ENCODE measurements around the gene RREB1.
A peak's percentile ranks its signal among the peaks of the same experiment; 100 is the strongest.

RREB1 gene

DNA sequence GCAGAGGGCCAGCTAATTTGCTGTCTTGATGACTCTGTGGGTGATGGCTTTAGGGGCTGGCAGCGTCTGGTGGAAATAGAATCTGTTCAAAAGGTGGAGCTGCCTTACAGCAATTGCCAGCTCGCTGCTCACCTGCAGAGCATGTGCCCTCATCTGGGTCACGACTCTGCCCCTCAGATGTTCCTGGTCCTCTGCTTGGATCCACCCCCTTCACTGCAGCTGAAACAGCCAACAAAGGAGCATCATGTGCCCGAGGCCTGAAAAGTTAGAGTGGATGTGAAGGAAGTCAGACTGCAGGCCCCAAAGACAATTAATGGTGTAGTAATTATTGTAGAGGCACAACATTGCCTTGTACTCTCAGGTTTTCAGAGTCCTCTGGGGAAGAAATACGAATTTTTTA lies 19.9 kb downstream of the RREB1 start:
- DNase-seq, result no peak

GRCh38 chr6:7129360-7129759 lies 21.6 kb downstream of the RREB1 start:
- DNase-seq, result no peak

DNA sequence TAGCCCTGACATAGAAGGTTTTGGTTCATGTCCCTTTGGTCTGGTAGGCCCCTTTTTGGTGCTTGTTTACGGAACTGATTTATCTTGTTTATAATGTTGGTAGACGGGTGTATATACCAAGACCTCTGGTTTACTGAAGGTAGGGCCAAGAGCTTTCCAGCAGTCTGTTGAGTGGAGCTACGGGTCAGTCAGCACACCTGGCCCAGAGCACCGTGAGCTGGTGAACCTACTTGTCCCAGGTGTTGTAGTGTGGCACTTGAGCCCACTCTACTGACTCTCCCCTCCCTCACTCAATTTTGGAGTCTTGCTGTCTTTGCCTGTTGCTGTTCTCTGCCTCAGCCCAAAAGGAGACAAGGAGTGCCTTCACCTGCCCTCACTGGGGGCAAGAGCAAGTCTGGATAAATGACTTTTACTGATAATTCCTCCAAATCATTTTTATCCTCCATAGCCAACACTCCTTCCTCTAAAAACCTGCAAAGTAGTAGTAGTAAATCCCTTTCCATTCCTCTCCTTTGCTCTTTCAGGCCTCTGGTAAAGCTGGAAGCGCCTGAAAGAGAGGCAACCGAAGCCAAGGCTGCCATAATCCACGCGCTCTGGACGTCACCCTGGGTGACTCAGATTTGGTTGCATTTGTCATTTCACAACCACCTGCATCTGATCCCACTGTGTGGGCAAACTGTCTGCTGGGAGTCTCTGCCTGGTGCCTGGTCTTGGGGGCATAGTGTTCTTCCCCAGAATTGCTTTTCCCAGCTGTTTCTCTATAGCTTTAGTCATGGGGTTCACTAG lies 22.2 kb downstream of the RREB1 start:
- DNase-seq, result no peak

- DNase-seq, result no peak
Measured at GRCh38 chr6:7131390-7131789, 23.6 kb downstream of the RREB1 start.

- DNase-seq, result no peak
Measured at GRCh38 chr6:7132398-7133035, 24.8 kb downstream of the RREB1 start.

GRCh38 chr6:7134999-7135745 lies 27.4 kb downstream of the RREB1 start:
- DNase-seq, result no peak

GRCh38 chr6:7135755-7136154 lies 28.0 kb downstream of the RREB1 start:
- no peak for DNase-seq

- DNase-seq, result no peak
Measured at GRCh38 chr6:7136859-7137334, 29.1 kb downstream of the RREB1 start.

- peak; percentile 56 for DNase-seq
Measured at GRCh38 chr6:7137335-7138045, 29.7 kb downstream of the RREB1 start.

DNA sequence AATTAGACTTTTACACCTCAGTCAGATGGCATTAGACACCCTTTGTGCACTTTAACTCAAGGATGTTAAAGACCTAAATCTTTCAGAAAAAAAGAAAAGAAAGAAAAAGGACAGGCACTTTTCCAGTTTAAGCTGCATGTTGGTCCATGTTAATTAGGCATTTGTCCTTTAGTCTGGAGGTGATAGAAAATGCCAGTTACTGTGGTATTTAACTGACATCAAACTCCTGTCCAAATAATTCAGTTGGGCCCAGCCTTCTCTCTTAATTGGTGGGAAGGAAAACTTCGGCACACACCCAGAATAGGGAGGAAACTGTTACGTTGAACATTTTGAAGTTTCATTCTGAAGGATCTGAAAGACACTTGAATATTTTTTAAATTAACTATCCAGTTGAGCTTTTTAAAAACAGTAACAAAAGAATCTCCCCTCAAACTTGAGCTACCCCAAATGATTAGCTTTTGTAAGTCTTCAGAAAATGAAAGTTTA lies 30.3 kb downstream of the RREB1 start:
- no peak for DNase-seq

DNA sequence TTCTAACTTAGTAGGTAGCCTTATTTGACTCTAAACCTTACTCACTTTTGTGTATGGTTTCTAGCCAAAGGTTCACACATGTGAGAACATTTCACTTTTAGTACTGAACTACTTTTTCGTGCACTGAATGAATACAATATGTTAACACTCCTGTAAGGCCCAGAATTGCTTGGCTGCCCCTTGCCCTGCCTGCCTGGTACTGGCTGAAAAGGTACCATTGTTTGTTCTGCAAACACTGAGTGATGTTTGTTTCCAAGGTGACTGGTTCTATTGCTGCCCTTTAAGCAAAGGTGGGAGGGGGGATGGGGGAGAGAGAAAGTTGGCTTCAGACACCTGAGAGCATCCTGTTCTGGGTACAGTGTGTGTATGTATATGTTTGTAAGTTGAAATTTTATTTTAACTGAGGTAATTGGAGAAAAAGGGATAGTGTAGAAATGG lies 31.2 kb downstream of the RREB1 start:
- DNase-seq, result no peak

DNA sequence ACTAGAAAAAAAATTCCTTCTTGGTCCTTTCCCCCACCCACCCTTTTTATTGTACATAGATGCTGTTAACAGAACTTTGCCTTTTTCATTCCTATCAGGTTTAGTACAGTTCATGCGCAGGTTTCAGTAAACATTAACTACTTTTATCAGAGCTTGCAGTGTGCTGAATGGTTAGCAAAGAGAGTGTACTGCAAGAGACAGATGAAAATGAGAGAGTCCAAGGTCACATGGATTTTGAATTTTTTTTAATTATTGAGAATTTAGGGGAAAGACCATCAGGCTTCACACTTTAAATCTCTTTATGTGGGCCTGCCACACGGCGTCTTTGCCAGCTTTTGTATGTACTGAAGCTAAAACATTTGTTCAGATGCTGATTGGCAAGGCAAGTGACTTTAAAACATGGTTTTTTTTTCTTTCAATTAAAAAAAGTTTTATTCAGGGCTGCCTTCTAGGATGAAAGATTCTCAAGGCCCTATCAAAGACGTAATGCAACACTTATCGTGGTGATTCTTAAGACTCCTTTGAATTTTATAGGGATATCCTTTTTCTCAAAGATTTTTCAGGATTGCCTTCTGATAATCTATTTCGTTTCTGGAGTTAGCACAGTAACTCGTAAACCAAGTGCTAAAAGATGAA lies 32.2 kb downstream of the RREB1 start:
- no peak for DNase-seq

DNA sequence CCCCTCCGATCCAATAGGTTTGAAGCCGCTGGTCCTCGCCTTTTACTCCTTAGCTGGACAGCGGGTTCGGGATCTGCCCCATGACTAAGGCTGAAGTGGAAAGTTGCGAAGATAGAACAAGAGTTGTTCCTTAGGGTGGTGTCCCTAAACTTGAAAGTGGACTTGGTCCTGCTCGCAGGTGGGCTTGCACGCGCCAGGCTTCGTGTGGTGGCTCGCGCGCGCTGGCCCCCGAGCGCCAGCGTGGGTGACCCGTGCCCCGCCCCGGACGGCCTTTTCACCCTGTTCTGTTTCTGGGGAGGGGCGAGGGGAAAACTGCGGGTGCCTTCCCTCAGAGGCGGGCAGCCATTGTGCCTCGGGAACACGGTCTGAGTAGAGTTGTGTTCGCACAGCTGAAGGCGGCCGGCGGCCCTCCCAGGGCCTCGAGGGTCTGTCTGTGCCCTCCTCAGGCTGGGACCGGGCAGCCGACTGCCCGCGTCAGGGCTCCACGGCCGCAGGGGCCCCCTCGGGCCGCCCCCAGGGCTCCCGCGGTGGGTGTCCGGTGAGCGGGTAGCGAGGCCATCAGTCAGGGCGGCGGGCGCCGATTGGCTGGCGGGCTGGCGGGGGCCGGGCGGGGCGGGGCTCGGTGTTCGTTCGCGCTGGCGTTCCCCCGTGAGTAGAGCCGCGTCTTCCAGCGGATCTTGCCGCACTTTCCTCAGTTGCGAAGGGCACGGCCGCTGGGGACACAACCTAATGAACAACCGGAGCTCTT lies 33.0 kb downstream of the RREB1 start:
- peak; percentile 82 for DNase-seq

GRCh38 chr6:7142228-7142801 lies 34.6 kb downstream of the RREB1 start:
- no peak for DNase-seq

GRCh38 chr6:7142918-7143475 lies 35.2 kb downstream of the RREB1 start:
- DNase-seq, result no peak

GRCh38 chr6:7143476-7143974 lies 35.8 kb downstream of the RREB1 start:
- no peak for DNase-seq

- DNase-seq, result no peak
Measured at GRCh38 chr6:7144872-7145584, 37.3 kb downstream of the RREB1 start.

GRCh38 chr6:7145585-7145884 lies 37.8 kb downstream of the RREB1 start:
- DNase-seq, result no peak

- no peak for DNase-seq
Measured at GRCh38 chr6:7145885-7146828, 38.4 kb downstream of the RREB1 start.
